CD14-positive monocyte (primary cell): ENCODE measurements around the gene CHMP1A. TPM values are rescaled to one million over a fixed set of nuclear protein-coding genes. Genes with fewer than 3 reads are reported as not detected.

ENCODE experiments used
- DNase-seq, 3 donors: peaks; one replicate each; pipeline ENCODE4 v3.0.0-alpha.2; 2011 to 2022
- H2AFZ ChIP-seq: 2 replicates; pipeline ENCODE4 v1.6.0; 2012; ENCODE audit warnings: mild to moderate bottlenecking, low read depth, low read length, inconsistent platforms; ENCODE audit not compliant: insufficient read depth, poor library complexity, severe bottlenecking
- H3K27ac ChIP-seq, 2 donors: 1 replicate in 1 of 2; 2 replicates in 1 of 2; pipeline ENCODE4 v1.5.1; 2012 to 2013; ENCODE audit warnings: low read length in 2 of 2, control low read depth in 1 of 2, inconsistent platforms in 1 of 2, low read depth in 1 of 2, mild to moderate bottlenecking in 1 of 2
- H3K27me3 ChIP-seq, 2 donors: one replicate each; pipeline versions ENCODE4 v1.6.0 to v1.6.1; 2011 to 2013; ENCODE audit warnings: low read length in 2 of 2; ENCODE audit not compliant: control insufficient read depth in 2 of 2, insufficient read depth in 2 of 2
- H3K36me3 ChIP-seq, 2 donors: replicated peaks in 1 of 2; 1 replicate in 1 of 2; 2 replicates in 1 of 2; pipeline versions ENCODE4 v1.5.1 to v1.6.1; 2012 to 2013; ENCODE audit warnings: low read length in 2 of 2, control low read depth in 1 of 2, inconsistent platforms in 1 of 2, mild to moderate bottlenecking in 1 of 2; ENCODE audit not compliant: insufficient read depth in 2 of 2, control insufficient read depth in 1 of 2
- H3K4me1 ChIP-seq, 2 donors: 1 replicate in 1 of 2; 2 replicates in 1 of 2; pipeline versions ENCODE4 v1.5.1 to v1.6.1; 2012 to 2013; ENCODE audit warnings: low read length in 2 of 2, control low read depth in 1 of 2, inconsistent platforms in 1 of 2, mild to moderate bottlenecking in 1 of 2, moderate library complexity in 1 of 2; ENCODE audit not compliant: insufficient read depth in 2 of 2, control insufficient read depth in 1 of 2
- H3K4me2 ChIP-seq: replicated peaks from 2 replicates; pipeline ENCODE3; 2012; ENCODE audit warnings: low read length, moderate library complexity, mild to moderate bottlenecking; ENCODE audit not compliant: poor library complexity, severe bottlenecking; ENCODE audit errors: extremely low read depth
- H3K4me3 ChIP-seq, 3 experiments: fragments of 200-600 bp in 1 of 3; sonication (generic) in 1 of 3; replicated peaks in 1 of 3; 1 replicate in 2 of 3; 2 replicates in 1 of 3; pipeline ENCODE4 v1.5.1; 2011 to 2013; ENCODE audit warnings: low read length in 3 of 3, mild to moderate bottlenecking in 3 of 3, control low read depth in 2 of 3, low read depth in 2 of 3, inconsistent platforms in 1 of 3, moderate library complexity in 1 of 3
- H3K79me2 ChIP-seq: 2 replicates; pipeline ENCODE4 v1.6.0; 2012; ENCODE audit warnings: mild to moderate bottlenecking, control low read depth, inconsistent platforms, low read length, moderate library complexity; ENCODE audit not compliant: insufficient read depth
- H3K9ac ChIP-seq: 2 replicates; pipeline ENCODE4 v1.6.0; 2017; ENCODE audit warnings: low read length, mild to moderate bottlenecking; ENCODE audit not compliant: insufficient read depth, poor library complexity, severe bottlenecking
- H3K9me3 ChIP-seq, 2 donors: replicated peaks in 1 of 2; 1 replicate in 1 of 2; 2 replicates in 1 of 2; pipeline versions ENCODE4 v1.5.1 to v1.6.1; 2012 to 2013; ENCODE audit warnings: low read length in 2 of 2, control low read depth in 1 of 2; ENCODE audit not compliant: control insufficient read depth in 1 of 2, insufficient read depth in 1 of 2
- H4K20me1 ChIP-seq: 2 replicates; pipeline ENCODE4 v1.6.0; 2012; ENCODE audit warnings: mild to moderate bottlenecking, low read length, control low read depth, moderate library complexity; ENCODE audit not compliant: insufficient read depth
- H3K27ac Mint-ChIP-seq, 7 donors: one replicate each; pipeline ENCODE4 v1.8.0; 2020; ENCODE audit warnings: mild to moderate bottlenecking in 7 of 7, mixed read lengths in 7 of 7, moderate library complexity in 6 of 7, inconsistent platforms in 2 of 7
- H3K27me3 Mint-ChIP-seq, 3 donors: one replicate each; pipeline ENCODE4 v1.8.0; 2021 to 2022; ENCODE audit warnings: low read depth in 3 of 3, mild to moderate bottlenecking in 3 of 3, mixed read lengths in 3 of 3, moderate library complexity in 3 of 3, inconsistent platforms in 1 of 3
- H3K36me3 Mint-ChIP-seq, 2 donors: one replicate each; pipeline ENCODE4 v1.8.0; 2020; ENCODE audit warnings: mixed read lengths in 2 of 2, inconsistent platforms in 1 of 2, mild to moderate bottlenecking in 1 of 2
- H3K4me1 Mint-ChIP-seq: one replicate; pipeline ENCODE4 v1.8.0; 2020; ENCODE audit warnings: mild to moderate bottlenecking, mixed read lengths
- H3K4me3 Mint-ChIP-seq, 2 donors: one replicate each; pipeline ENCODE4 v1.8.0; 2020; ENCODE audit warnings: mild to moderate bottlenecking in 2 of 2, mixed read lengths in 2 of 2, moderate library complexity in 1 of 2
- H3K9me3 Mint-ChIP-seq, 7 donors: one replicate each; pipeline ENCODE4 v1.8.0; 2020 to 2022; ENCODE audit warnings: mixed read lengths in 7 of 7, mild to moderate bottlenecking in 6 of 7, moderate library complexity in 6 of 7, inconsistent platforms in 2 of 7
- WGBS: methylation state at CpG from one replicate; pipeline ENCODE4 v1.1.5; 2013; ENCODE audit warnings: missing lambda C conversion rate; ENCODE audit not compliant: insufficient coverage; 5-methylcytosine and 5-hydroxymethylcytosine counted together
- intact Hi-C, 2 donors: fragments of 100-400 bp; cut with micrococcal nuclease; formaldehyde crosslinking; loops; one replicate each; pipeline versions ENCODE4 v1.15.0 to v1.15.1; 2023
- polyA plus RNA-seq, 3 donors: library from polyadenylated mRNA; depleted of rRNA in 1 of 3; unstranded in 2 of 3; stranded (reverse) in 1 of 3; fragments of 300-500 nt in 2 of 3; fragments of >200 nt in 1 of 3; fragmentation: Illumina TruSeq in 2 of 3; gene quantifications; 1 replicate in 2 of 3; 2 replicates in 1 of 3; pipeline ENCODE4 v1.2.3, GENCODE V29; 2012 to 2021
- TF ChIP-seq, protein P1 (sequence below): fragments of 200-600 bp; IDR thresholded peaks from one replicate; pipeline ENCODE4 v1.8.0; 2022; ENCODE audit warnings: antibody characterized with exemption, mild to moderate bottlenecking

Gene CHMP1A
- polyA plus RNA-seq, 3 donors, result 57.3 to 85.7 (median 76.6) TPM

DNA sequence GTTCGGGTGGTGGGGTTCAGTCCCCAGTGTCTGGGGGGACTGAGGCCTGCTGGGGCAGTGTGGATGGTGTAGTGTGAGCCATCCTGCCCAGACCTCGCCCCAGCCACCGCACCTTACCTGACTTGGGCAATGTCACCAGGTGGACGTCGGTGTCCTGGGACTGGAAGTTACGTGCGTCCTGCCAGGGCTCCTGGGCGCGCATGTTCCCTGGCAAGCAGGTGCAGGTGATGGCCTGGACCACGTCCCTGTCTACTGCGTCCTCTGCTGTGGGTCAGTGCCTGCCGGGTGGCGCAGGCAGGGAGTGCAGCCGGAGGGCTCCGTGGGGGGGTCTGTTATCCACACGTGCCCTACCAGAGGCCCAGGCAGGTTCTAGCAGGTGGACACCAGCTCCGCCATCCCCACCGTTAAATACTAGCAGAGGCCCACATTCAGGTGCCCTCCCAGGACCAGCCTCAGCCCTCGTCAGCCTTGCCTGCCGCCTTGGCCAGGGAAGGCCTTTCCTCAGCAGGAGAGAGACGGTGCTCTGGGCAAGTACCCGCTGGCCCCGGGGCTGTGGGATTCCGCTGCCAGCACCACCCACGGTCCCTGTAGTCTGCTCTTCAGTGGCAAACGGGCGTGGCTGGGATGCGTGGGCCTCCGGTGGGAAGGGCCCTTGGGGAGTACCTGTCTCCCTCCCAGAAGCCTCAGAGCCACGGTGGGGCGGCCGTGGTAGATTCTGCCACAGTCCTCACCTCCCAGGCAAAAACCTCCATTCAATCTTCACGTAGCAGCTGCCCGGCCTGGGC is 52.1 kb downstream of the CHMP1A start:
- H3K4me2 ChIP-seq, result no peak overlapping the region
- H3K9me3 ChIP-seq, result no peaks in the 10 kb centered on the region
- TF ChIP-seq, protein P1, sequence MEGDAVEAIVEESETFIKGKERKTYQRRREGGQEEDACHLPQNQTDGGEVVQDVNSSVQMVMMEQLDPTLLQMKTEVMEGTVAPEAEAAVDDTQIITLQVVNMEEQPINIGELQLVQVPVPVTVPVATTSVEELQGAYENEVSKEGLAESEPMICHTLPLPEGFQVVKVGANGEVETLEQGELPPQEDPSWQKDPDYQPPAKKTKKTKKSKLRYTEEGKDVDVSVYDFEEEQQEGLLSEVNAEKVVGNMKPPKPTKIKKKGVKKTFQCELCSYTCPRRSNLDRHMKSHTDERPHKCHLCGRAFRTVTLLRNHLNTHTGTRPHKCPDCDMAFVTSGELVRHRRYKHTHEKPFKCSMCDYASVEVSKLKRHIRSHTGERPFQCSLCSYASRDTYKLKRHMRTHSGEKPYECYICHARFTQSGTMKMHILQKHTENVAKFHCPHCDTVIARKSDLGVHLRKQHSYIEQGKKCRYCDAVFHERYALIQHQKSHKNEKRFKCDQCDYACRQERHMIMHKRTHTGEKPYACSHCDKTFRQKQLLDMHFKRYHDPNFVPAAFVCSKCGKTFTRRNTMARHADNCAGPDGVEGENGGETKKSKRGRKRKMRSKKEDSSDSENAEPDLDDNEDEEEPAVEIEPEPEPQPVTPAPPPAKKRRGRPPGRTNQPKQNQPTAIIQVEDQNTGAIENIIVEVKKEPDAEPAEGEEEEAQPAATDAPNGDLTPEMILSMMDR, result no peak
- H3K79me2 ChIP-seq, result no peaks in the 10 kb centered on the region
- H3K27me3 ChIP-seq, result no peaks in the 10 kb centered on the region
- Mint-ChIP-seq H3K9me3 (peaks cover 0 to 3% (median 0%) of the 10 kb centered on the region in 7 donors), H3K27ac (no peak overlapping the region), H3K4me3 (no peak overlapping the region), H3K4me1 (peaks cover 7% of the 10 kb centered on the region), H3K36me3 (no peaks in the 10 kb centered on the region), H3K27me3 (peaks cover 2 to 23% (median 4%) of the 10 kb centered on the region in 3 donors)
- H2AFZ ChIP-seq, result no peak overlapping the region
- no peaks in the 10 kb centered on the region for H4K20me1 ChIP-seq
- no peak overlapping the region for H3K9ac ChIP-seq
- DNase-seq, result no peak
- intact Hi-C loops, result no loop called here
- no peak overlapping the region for H3K27ac ChIP-seq
- peaks cover 0 to 8% of the 10 kb centered on the region in 2 donors for H3K4me1 ChIP-seq
- WGBS, result 94% methylated on average over 25 of the region's 34 CpGs
- H3K36me3 ChIP-seq, result no peaks in the 10 kb centered on the region
- no peak overlapping the region for H3K4me3 ChIP-seq

- TF ChIP-seq, protein P1, result no peak
- no peaks in the 10 kb centered on the region for H4K20me1 ChIP-seq
- Mint-ChIP-seq H3K36me3 (no peaks in the 10 kb centered on the region), H3K9me3 (peaks cover 0 to 3% (median 0%) of the 10 kb centered on the region in 7 donors), H3K4me3 (no peak overlapping the region), H3K27me3 (peaks cover 2 to 23% (median 4%) of the 10 kb centered on the region in 3 donors), H3K4me1 (peaks cover 7% of the 10 kb centered on the region), H3K27ac (no peak overlapping the region)
- H3K27ac ChIP-seq, result no peak overlapping the region
- no peaks in the 10 kb centered on the region for H3K27me3 ChIP-seq
- peaks cover 0 to 8% of the 10 kb centered on the region in 2 donors for H3K4me1 ChIP-seq
- intact Hi-C loops, result no loop called here
- H3K4me2 ChIP-seq, result no peak overlapping the region
- H3K79me2 ChIP-seq, result no peaks in the 10 kb centered on the region
- H3K4me3 ChIP-seq, result no peak overlapping the region
- H3K36me3 ChIP-seq, result no peaks in the 10 kb centered on the region
- no peak for DNase-seq
- no peaks in the 10 kb centered on the region for H3K9me3 ChIP-seq
- no peak overlapping the region for H3K9ac ChIP-seq
- H2AFZ ChIP-seq, result no peak overlapping the region
- WGBS, result 95% methylated on average over 16 of the region's 16 CpGs
These were observed 52.7 kb downstream of the CHMP1A start for GRCh38 chr16:89604764-89605163.
